Parathyroid adenoma (tissue), 2 donors: ENCODE results near the gene ELMO2.

ENCODE experiments used
- H2AFZ ChIP-seq: fragments of 300-600 bp; sonication (generic); one replicate; pipeline ENCODE4 v1.7.0; 2017; ENCODE audit warnings: antibody characterized with exemption, mild to moderate bottlenecking
- H3K27ac ChIP-seq: fragments of 300-600 bp; sonication (generic); one replicate; pipeline ENCODE4 v1.7.0; 2017
- H3K27me3 ChIP-seq: fragments of 300-600 bp; sonication (generic); one replicate; pipeline ENCODE4 v1.7.0; 2017; ENCODE audit warnings: low read length; ENCODE audit not compliant: control insufficient read depth, insufficient read depth
- H3K36me3 ChIP-seq: fragments of 300-600 bp; sonication (generic); one replicate; pipeline ENCODE4 v1.7.0; 2017; ENCODE audit warnings: low read length; ENCODE audit not compliant: control insufficient read depth, insufficient read depth
- H3K4me1 ChIP-seq: fragments of 300-600 bp; sonication (generic); one replicate; pipeline ENCODE4 v1.7.0; 2017; ENCODE audit warnings: control low read depth
- H3K4me2 ChIP-seq: fragments of 300-600 bp; sonication (generic); one replicate; pipeline ENCODE4 v1.7.0; 2017; ENCODE audit warnings: low read length
- H3K4me3 ChIP-seq: fragments of 300-600 bp; sonication (generic); one replicate; pipeline ENCODE4 v1.7.0; 2017; ENCODE audit warnings: low read depth, low read length
- H3K79me2 ChIP-seq: fragments of 300-600 bp; sonication (generic); one replicate; pipeline ENCODE4 v1.7.0; 2017; ENCODE audit warnings: control low read depth
- H3K9ac ChIP-seq: fragments of 300-600 bp; sonication (generic); one replicate; pipeline ENCODE4 v1.7.0; 2017; ENCODE audit warnings: mild to moderate bottlenecking
- H3K9me3 ChIP-seq: fragments of 300-600 bp; sonication (generic); one replicate; pipeline ENCODE4 v1.7.0; 2017; ENCODE audit warnings: low read length; ENCODE audit not compliant: control insufficient read depth
- TF ChIP-seq, protein P1 (sequence below): fragments of 300-600 bp; sonication (generic); IDR thresholded peaks from one replicate; pipeline ENCODE4 v1.7.0; 2017; ENCODE audit warnings: antibody characterized with exemption, mild to moderate bottlenecking
- donor health status: primary hyperparathyroidism.

ELMO2 gene

DNA sequence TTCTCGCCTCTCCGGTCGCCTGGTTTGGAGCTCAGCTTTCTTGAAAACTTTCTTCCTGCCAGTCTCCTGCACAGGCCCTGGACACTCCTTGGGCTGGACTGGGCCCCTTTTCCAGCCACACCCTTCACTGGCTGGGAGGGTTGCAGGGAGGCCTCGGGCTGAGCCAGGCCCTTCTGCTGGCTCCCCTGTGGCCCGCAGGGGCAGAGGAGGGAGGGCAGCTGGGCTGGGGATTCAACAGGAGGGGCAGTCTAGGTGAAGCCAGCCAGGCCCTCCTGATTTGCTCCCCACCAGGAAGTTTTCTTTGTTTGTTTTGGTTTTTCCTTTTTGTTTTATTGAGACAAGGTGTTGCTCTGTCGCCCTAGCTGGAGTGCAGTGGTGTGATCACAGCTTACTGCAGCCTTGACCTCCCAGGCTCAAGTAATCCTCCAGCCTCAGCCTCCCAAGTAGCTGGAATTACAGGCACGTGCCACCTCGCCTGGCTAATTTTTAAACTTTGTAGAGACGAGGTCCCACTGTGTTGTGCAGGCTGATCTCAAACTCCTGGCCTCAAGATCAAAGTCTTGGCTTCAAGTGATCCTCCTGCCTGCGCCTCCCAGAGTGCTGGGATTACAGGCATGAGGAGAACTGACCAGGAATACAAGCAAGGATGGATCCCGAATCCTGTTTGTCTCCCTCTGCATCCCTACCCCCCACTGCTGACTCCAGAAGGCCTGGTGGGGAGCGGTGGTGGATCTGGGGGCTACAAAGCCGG lies 74.6 kb downstream of the ELMO2 start:
- H3K27me3 ChIP-seq, result no peaks in the 10 kb centered on the region
- no peak overlapping the region for H3K9ac ChIP-seq

DNA sequence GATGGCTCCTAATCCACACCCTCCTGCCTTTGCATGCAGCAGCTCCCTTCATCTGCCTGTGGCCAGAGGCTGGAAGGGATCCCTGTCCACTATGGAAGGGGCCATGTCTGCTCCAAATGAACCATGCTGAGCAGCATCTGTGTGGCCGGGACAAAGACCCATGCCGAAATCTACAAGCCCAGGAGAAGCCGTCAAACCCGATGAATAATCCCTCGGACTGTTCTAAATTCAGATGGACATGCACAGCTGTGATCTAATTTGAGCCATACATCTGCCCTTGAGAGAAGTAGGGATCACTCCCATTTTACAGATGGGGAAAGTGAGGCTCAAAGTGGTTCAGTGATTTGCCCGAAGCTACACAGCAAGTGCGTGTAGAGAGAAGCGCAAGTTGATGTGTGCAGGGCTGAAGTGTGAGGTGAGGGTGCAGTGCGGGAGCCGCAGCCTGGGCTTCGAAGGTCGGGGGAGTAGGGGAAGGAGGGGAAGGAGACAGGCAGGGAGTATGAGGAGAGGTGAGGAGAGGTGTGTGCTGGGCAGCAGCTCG lies 75.5 kb downstream of the ELMO2 start:
- no peaks in the 10 kb centered on the region for H3K36me3 ChIP-seq
- no peaks in the 10 kb centered on the region for H3K4me1 ChIP-seq
- H3K4me2 ChIP-seq, result no peak overlapping the region
- H3K79me2 ChIP-seq, result no peaks in the 10 kb centered on the region
- no peaks in the 10 kb centered on the region for H3K9me3 ChIP-seq
- no peak overlapping the region for H3K27ac ChIP-seq
- no peaks in the 10 kb centered on the region for H3K27me3 ChIP-seq
- TF ChIP-seq, protein P1, sequence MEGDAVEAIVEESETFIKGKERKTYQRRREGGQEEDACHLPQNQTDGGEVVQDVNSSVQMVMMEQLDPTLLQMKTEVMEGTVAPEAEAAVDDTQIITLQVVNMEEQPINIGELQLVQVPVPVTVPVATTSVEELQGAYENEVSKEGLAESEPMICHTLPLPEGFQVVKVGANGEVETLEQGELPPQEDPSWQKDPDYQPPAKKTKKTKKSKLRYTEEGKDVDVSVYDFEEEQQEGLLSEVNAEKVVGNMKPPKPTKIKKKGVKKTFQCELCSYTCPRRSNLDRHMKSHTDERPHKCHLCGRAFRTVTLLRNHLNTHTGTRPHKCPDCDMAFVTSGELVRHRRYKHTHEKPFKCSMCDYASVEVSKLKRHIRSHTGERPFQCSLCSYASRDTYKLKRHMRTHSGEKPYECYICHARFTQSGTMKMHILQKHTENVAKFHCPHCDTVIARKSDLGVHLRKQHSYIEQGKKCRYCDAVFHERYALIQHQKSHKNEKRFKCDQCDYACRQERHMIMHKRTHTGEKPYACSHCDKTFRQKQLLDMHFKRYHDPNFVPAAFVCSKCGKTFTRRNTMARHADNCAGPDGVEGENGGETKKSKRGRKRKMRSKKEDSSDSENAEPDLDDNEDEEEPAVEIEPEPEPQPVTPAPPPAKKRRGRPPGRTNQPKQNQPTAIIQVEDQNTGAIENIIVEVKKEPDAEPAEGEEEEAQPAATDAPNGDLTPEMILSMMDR, result no peak
- no peak overlapping the region for H3K4me3 ChIP-seq
- H3K9ac ChIP-seq, result no peak overlapping the region
- H2AFZ ChIP-seq, result no peak overlapping the region

More for the DNA sequence above, 74.6 kb downstream of the ELMO2 start:
- no peak overlapping the region for H2AFZ ChIP-seq
- H3K4me3 ChIP-seq, result no peak overlapping the region
- TF ChIP-seq, protein P1, result no peak
- no peaks in the 10 kb centered on the region for H3K79me2 ChIP-seq
- no peaks in the 10 kb centered on the region for H3K4me1 ChIP-seq
- H3K36me3 ChIP-seq, result no peaks in the 10 kb centered on the region
- no peak overlapping the region for H3K4me2 ChIP-seq
- no peaks in the 10 kb centered on the region for H3K9me3 ChIP-seq
- H3K27ac ChIP-seq, result no peak overlapping the region

DNA sequence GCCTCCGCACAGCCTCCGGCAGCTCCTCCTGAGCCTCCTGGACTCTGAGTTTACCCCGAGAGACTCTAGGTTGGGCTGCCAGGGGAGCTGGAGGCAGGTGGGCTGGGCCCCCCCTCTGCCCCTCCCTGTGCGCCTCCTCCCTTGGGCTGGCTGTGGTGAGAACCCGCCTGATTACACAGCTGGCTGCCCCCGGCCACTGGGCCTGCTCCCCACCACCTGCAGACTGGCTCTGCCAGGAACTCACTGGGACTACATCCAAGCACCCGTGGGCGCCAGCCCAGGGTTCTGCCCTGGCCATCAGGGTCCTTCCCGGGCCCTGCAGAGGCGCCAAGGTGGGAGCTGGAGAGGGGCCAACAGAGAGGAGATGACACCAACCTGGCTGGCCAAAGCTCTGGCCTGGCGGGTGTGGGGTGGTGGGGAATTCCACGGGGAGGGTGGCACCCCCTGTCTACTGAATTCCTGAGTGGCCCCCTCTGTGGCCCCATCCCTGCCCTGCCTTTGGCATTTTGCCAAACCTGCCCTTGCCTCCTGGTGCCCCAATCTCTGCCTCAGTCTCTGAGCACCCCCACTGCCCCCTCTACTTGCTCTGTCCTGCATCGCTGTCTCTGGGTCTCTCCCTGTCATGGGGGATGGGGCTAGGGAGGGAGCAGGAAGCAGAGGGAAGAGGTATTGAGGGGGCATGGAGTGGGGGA lies 76.2 kb downstream of the ELMO2 start:
- Histone ChIP-seq H3K9ac (no peak overlapping the region), H3K4me2 (no peak overlapping the region), H3K27me3 (no peaks in the 10 kb centered on the region), H3K4me1 (no peaks in the 10 kb centered on the region), H3K4me3 (no peak overlapping the region), H2AFZ (no peak overlapping the region), H3K79me2 (no peaks in the 10 kb centered on the region), H3K9me3 (no peaks in the 10 kb centered on the region), H3K27ac (no peak overlapping the region), H3K36me3 (no peaks in the 10 kb centered on the region)
- TF ChIP-seq, protein P1, result no peak

DNA sequence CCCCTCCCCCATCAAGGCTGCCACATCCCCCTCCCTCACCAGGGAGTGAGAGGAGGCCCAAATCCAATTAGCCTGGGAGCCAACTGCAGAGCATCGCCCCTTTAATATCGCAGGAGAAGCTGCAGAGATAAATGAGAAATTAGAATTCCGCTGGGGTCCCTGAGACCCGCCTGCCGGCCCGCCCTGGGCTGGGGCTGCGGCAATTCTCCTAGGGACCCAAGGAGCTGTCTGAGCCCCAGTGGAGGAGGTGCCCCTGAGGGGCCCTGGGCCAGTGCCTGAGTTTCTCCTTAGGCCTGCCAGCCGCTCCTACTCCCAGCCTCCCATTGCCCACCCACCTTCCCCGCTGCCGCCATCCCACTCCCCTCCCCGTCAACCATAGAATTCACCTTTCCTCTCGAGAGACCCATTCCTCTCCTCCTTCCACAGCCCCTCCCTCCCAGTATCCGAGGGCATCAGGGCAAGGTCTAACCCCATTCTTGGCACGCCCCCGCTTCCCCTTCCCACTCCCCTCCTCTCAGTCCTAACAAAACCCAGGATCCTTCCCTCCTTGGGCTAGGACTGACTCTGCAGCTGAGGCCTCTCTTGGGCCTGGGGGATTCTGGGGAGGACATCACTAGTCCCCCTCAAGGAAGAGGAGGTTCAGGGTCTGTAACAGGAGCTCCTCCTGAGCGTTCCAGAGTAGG lies 78.1 kb downstream of the ELMO2 start:
- no peak overlapping the region for H3K4me3 ChIP-seq
- H3K79me2 ChIP-seq, result no peaks in the 10 kb centered on the region
- H2AFZ ChIP-seq, result no peak overlapping the region
- no peak overlapping the region for H3K4me2 ChIP-seq
- no peaks in the 10 kb centered on the region for H3K4me1 ChIP-seq
- TF ChIP-seq, protein P1, result no peak
- H3K36me3 ChIP-seq, result no peaks in the 10 kb centered on the region
- no peaks in the 10 kb centered on the region for H3K27me3 ChIP-seq
- H3K27ac ChIP-seq, result no peak overlapping the region
- no peaks in the 10 kb centered on the region for H3K9me3 ChIP-seq
- H3K9ac ChIP-seq, result no peak overlapping the region
